Measurements from ENCODE around the gene KCNH2.

GRCh38 chr7:150967349-150967748, 10.8 kb downstream of the KCNH2 start:
- TF ChIP-seq, protein P1, sequence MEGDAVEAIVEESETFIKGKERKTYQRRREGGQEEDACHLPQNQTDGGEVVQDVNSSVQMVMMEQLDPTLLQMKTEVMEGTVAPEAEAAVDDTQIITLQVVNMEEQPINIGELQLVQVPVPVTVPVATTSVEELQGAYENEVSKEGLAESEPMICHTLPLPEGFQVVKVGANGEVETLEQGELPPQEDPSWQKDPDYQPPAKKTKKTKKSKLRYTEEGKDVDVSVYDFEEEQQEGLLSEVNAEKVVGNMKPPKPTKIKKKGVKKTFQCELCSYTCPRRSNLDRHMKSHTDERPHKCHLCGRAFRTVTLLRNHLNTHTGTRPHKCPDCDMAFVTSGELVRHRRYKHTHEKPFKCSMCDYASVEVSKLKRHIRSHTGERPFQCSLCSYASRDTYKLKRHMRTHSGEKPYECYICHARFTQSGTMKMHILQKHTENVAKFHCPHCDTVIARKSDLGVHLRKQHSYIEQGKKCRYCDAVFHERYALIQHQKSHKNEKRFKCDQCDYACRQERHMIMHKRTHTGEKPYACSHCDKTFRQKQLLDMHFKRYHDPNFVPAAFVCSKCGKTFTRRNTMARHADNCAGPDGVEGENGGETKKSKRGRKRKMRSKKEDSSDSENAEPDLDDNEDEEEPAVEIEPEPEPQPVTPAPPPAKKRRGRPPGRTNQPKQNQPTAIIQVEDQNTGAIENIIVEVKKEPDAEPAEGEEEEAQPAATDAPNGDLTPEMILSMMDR (IDR thresholded peaks at IDR 0.05) = no peak
- TF ChIP-seq POLR2A (IDR thresholded peaks at IDR 0.05) = no peak
